ENCODE measurements around the gene PRKAR2A.

GRCh38 chr3:48783304-48783703 lies 64.4 kb downstream of the PRKAR2A start:
- no peak for TF ChIP-seq CTCF (IDR thresholded peaks at IDR 0.05)
- TF ChIP-seq POLR2A (IDR thresholded peaks at IDR 0.05) = no peak
